Measurements from ENCODE around the gene POLR3H.

The POLR3H gene

GRCh38 chr22:41541484-41541883 is 2.8 kb downstream of the POLR3H start:
- H3K9ac ChIP-seq (ENCODE audit: low read length) = no peak overlapping the region
- no peaks in the 10 kb centered on the region for H3K36me3 ChIP-seq (ENCODE audit: control insufficient read depth, insufficient read depth, low read length)
- no peak overlapping the region for H3K4me3 ChIP-seq (ENCODE audit: low read length)
- H3K27ac ChIP-seq (ENCODE audit: low read depth, low read length) = no peak overlapping the region
- peaks cover 9% of the 10 kb centered on the region for H3K4me1 ChIP-seq (ENCODE audit: control insufficient read depth, insufficient read depth, low read length)
- H3K27me3 ChIP-seq (ENCODE audit: control insufficient read depth, insufficient read depth, low read length) = no peaks in the 10 kb centered on the region

GRCh38 chr22:41540365-41540764 is 3.9 kb downstream of the POLR3H start:
- no peak overlapping the region for H3K27ac ChIP-seq (ENCODE audit: low read depth, low read length)
- peaks cover 9% of the 10 kb centered on the region for H3K4me1 ChIP-seq (ENCODE audit: control insufficient read depth, insufficient read depth, low read length)
- no peak overlapping the region for H3K9ac ChIP-seq (ENCODE audit: low read length)
- no peaks in the 10 kb centered on the region for H3K36me3 ChIP-seq (ENCODE audit: control insufficient read depth, insufficient read depth, low read length)
- H3K27me3 ChIP-seq (ENCODE audit: control insufficient read depth, insufficient read depth, low read length) = no peaks in the 10 kb centered on the region
- H3K4me3 ChIP-seq (ENCODE audit: low read length) = no peak overlapping the region

GRCh38 chr22:41540006-41540315 is 4.3 kb downstream of the POLR3H start:
- Histone ChIP-seq H3K4me3 (ENCODE audit: low read length) (no peak overlapping the region), H3K36me3 (ENCODE audit: control insufficient read depth, insufficient read depth, low read length) (no peaks in the 10 kb centered on the region), H3K27me3 (ENCODE audit: control insufficient read depth, insufficient read depth, low read length) (no peaks in the 10 kb centered on the region), H3K9ac (ENCODE audit: low read length) (no peak overlapping the region), H3K27ac (ENCODE audit: low read depth, low read length) (no peak overlapping the region), H3K4me1 (ENCODE audit: control insufficient read depth, insufficient read depth, low read length) (peaks cover 7% of the 10 kb centered on the region)

GRCh38 chr22:41539146-41540005 is 4.9 kb downstream of the POLR3H start:
- Histone ChIP-seq H3K36me3 (ENCODE audit: control insufficient read depth, insufficient read depth, low read length) (no peaks in the 10 kb centered on the region), H3K4me1 (ENCODE audit: control insufficient read depth, insufficient read depth, low read length) (peaks cover 3% of the 10 kb centered on the region), H3K9ac (ENCODE audit: low read length) (no peak overlapping the region), H3K27ac (ENCODE audit: low read depth, low read length) (no peak overlapping the region), H3K4me3 (ENCODE audit: low read length) (no peak overlapping the region), H3K27me3 (ENCODE audit: control insufficient read depth, insufficient read depth, low read length) (no peaks in the 10 kb centered on the region)

GRCh38 chr22:41538583-41538982 is 5.7 kb downstream of the POLR3H start:
- H3K4me3 ChIP-seq (ENCODE audit: low read length) = no peak overlapping the region
- H3K27ac ChIP-seq (ENCODE audit: low read depth, low read length) = no peak overlapping the region
- H3K9ac ChIP-seq (ENCODE audit: low read length) = no peak overlapping the region
- peaks cover 3% of the 10 kb centered on the region for H3K4me1 ChIP-seq (ENCODE audit: control insufficient read depth, insufficient read depth, low read length)
- no peaks in the 10 kb centered on the region for H3K27me3 ChIP-seq (ENCODE audit: control insufficient read depth, insufficient read depth, low read length)
- H3K36me3 ChIP-seq (ENCODE audit: control insufficient read depth, insufficient read depth, low read length) = no peaks in the 10 kb centered on the region

GRCh38 chr22:41537203-41537602 is 7.1 kb downstream of the POLR3H start:
- no peak overlapping the region for H3K4me3 ChIP-seq (ENCODE audit: low read length)
- H3K4me1 ChIP-seq (ENCODE audit: control insufficient read depth, insufficient read depth, low read length) = peaks cover 6% of the 10 kb centered on the region
- peaks cover 6% of the 10 kb centered on the region for H3K36me3 ChIP-seq (ENCODE audit: control insufficient read depth, insufficient read depth, low read length)
- H3K27me3 ChIP-seq (ENCODE audit: control insufficient read depth, insufficient read depth, low read length) = no peaks in the 10 kb centered on the region
- H3K9ac ChIP-seq (ENCODE audit: low read length) = no peak overlapping the region
- no peak overlapping the region for H3K27ac ChIP-seq (ENCODE audit: low read depth, low read length)

- no peak overlapping the region for H3K27ac ChIP-seq (ENCODE audit: low read depth, low read length)
- no peaks in the 10 kb centered on the region for H3K27me3 ChIP-seq (ENCODE audit: control insufficient read depth, insufficient read depth, low read length)
- H3K36me3 ChIP-seq (ENCODE audit: control insufficient read depth, insufficient read depth, low read length) = peaks cover 20% of the 10 kb centered on the region
- H3K4me1 ChIP-seq (ENCODE audit: control insufficient read depth, insufficient read depth, low read length) = peaks cover 6% of the 10 kb centered on the region
- no peak overlapping the region for H3K4me3 ChIP-seq (ENCODE audit: low read length)
- H3K9ac ChIP-seq (ENCODE audit: low read length) = no peak overlapping the region
These were observed 9.0 kb downstream of the POLR3H start for GRCh38 chr22:41535244-41535643.

GRCh38 chr22:41534219-41534618 is 10.1 kb downstream of the POLR3H start:
- peaks cover 24% of the 10 kb centered on the region for H3K36me3 ChIP-seq (ENCODE audit: control insufficient read depth, insufficient read depth, low read length)
- no peak overlapping the region for H3K27ac ChIP-seq (ENCODE audit: low read depth, low read length)

GRCh38 chr22:41532908-41533825 is 11.1 kb downstream of the POLR3H start:
- H3K36me3 ChIP-seq (ENCODE audit: control insufficient read depth, insufficient read depth, low read length) = peaks cover 33% of the 10 kb centered on the region
- H3K4me3 ChIP-seq (ENCODE audit: low read length) = no peak overlapping the region
- peaks cover 6% of the 10 kb centered on the region for H3K4me1 ChIP-seq (ENCODE audit: control insufficient read depth, insufficient read depth, low read length)
- no peaks in the 10 kb centered on the region for H3K27me3 ChIP-seq (ENCODE audit: control insufficient read depth, insufficient read depth, low read length)
- peak overlapping the region; percentile 24 for H3K27ac ChIP-seq (ENCODE audit: low read depth, low read length)
- no peak overlapping the region for H3K9ac ChIP-seq (ENCODE audit: low read length)

More at GRCh38 chr22:41534219-41534618, 10.1 kb downstream of the POLR3H start:
- H3K27me3 ChIP-seq (ENCODE audit: control insufficient read depth, insufficient read depth, low read length) = no peaks in the 10 kb centered on the region
- H3K4me1 ChIP-seq (ENCODE audit: control insufficient read depth, insufficient read depth, low read length) = peaks cover 6% of the 10 kb centered on the region
- H3K4me3 ChIP-seq (ENCODE audit: low read length) = no peak overlapping the region
- H3K9ac ChIP-seq (ENCODE audit: low read length) = no peak overlapping the region

GRCh38 chr22:41531715-41532477 is 12.4 kb downstream of the POLR3H start:
- Histone ChIP-seq H3K27ac (ENCODE audit: low read depth, low read length) (no peak overlapping the region), H3K4me3 (ENCODE audit: low read length) (no peak overlapping the region), H3K27me3 (ENCODE audit: control insufficient read depth, insufficient read depth, low read length) (no peaks in the 10 kb centered on the region), H3K36me3 (ENCODE audit: control insufficient read depth, insufficient read depth, low read length) (peaks cover 40% of the 10 kb centered on the region), H3K4me1 (ENCODE audit: control insufficient read depth, insufficient read depth, low read length) (peaks cover 6% of the 10 kb centered on the region), H3K9ac (ENCODE audit: low read length) (no peak overlapping the region)

GRCh38 chr22:41530890-41531714 is 13.2 kb downstream of the POLR3H start:
- Histone ChIP-seq H3K4me1 (ENCODE audit: control insufficient read depth, insufficient read depth, low read length) (peaks cover 9% of the 10 kb centered on the region), H3K27ac (ENCODE audit: low read depth, low read length) (no peak overlapping the region), H3K27me3 (ENCODE audit: control insufficient read depth, insufficient read depth, low read length) (no peaks in the 10 kb centered on the region), H3K4me3 (ENCODE audit: low read length) (no peak overlapping the region), H3K9ac (ENCODE audit: low read length) (no peak overlapping the region), H3K36me3 (ENCODE audit: control insufficient read depth, insufficient read depth, low read length) (peaks cover 43% of the 10 kb centered on the region)
